GM11168 (cell line): ENCODE measurements around the gene CABP1.

Source experiments
- in situ Hi-C: fragments of 300-500 bp; cut with MboI; formaldehyde crosslinking; loops from one replicate; pipeline ENCODE4 v1.12.0; 2022; ENCODE audit warnings: low sequenced_read_pairs; ENCODE audit not compliant: unreplicated experiment

The CABP1 gene

GRCh38 chr12:120689397-120690082 lies 49.1 kb downstream of the CABP1 start:
- in situ Hi-C loops: no loop called here

DNA sequence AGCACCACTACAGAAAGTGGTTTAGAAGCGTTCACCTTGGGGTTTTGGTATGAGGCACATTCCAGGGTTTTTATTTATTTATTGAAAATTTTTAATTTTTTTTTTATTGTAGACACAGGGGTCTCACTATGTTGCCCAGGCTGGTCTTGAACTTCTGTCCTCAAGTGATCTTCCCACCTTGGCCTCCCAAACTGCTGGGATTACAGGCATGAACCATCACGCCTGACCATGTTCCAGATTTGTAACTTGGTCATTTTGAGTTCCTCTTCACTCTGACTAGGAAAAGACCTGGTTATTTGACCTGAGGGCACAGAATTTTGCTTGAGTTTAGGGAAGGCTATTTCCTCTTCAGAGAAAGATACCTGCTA lies 49.6 kb downstream of the CABP1 start:
- in situ Hi-C loops: no loop called here

DNA sequence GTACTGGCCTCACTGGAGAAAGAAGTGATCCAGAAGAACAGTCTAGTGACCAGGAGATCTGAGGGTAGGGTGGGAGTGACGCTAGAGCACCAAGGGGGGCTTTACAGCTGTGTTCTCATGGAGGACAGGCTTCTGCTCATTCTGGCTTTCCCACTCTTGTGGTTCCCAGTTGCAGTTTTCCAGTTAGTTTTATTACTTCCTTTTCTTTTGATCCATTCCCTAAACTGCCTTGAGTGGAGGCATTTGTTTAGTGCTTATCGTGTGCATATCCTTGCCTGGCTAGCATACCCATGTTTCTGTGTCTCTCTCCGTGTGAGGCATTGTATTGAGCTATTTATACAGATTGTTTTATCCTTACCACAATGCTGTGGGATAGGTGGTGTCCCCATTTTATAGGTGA lies 50.6 kb downstream of the CABP1 start:
- in situ Hi-C loops: no loop called here

- in situ Hi-C loops: no loop called here
Observed at GRCh38 chr12:120692524-120693033, 52.2 kb downstream of the CABP1 start.

GRCh38 chr12:120693848-120694247 lies 53.4 kb downstream of the CABP1 start:
- in situ Hi-C loops: no loop called here

- in situ Hi-C loops: no loop called here
Observed at GRCh38 chr12:120696626-120697025, 56.2 kb downstream of the CABP1 start.

- in situ Hi-C loops: no loop called here
Observed at GRCh38 chr12:120697344-120697743, 56.9 kb downstream of the CABP1 start.

DNA sequence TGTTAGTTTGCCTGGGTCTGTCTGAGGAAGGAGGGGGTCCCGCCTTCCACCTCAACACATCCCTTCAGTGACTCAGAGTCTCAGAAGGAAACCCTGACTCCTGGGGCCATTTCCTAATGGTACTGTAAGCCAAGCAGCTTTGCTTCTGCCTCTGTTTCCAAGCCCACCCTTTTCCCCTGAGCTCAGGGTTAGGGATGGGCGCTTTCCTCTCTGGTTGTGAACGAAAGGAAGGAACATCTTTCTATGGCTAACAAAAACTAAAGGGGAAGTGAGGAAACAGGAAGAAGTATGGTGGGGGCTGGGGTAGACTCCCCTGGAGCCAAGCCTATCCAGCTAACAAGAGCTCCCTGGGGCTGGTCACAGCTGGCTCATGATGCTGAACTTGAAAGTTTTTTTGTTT lies 58.2 kb downstream of the CABP1 start:
- in situ Hi-C loops: no loop called here

DNA sequence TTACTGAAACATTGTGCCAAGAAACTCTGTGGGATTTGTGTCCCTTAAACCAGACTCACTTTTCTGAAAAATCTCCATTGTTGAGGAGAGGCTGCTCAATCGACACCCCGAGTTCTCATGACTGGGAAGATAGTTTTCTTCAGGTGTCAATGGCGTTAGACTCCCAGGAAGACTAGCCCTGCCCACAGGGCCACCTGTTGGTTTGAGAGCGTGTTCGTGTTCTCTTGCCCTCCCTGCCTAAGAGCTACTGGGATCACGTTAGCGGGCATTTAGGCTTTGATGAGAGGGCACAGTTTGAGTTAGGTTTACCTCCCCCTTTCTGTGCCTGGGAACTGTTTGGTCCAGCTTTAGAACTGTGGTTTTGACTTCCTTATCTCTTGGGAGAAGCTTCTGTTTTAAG lies 59.1 kb downstream of the CABP1 start:
- in situ Hi-C loops: no loop called here

DNA sequence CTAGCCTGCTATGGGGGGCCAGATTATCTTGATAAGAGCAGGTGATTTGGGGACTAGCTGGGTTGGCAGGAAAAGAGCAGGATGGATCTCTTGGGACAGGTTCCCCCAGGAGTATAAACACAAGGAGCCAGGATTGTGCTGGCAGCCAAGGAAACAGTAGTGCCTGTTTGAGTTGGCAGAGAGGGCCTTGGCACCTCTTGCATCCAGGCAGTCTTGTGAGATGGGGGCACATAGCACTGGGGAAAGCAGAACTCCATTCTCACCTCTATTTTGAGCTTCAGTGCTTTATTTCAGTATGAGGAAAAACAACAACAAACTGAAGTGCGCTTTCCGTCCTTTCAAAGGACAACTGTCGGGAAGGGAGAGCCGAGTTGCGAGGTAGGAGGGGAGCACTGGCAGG lies 60.5 kb downstream of the CABP1 start:
- in situ Hi-C loops: no loop called here

GRCh38 chr12:120702637-120703036 lies 62.2 kb downstream of the CABP1 start:
- in situ Hi-C loops: no loop called here

DNA sequence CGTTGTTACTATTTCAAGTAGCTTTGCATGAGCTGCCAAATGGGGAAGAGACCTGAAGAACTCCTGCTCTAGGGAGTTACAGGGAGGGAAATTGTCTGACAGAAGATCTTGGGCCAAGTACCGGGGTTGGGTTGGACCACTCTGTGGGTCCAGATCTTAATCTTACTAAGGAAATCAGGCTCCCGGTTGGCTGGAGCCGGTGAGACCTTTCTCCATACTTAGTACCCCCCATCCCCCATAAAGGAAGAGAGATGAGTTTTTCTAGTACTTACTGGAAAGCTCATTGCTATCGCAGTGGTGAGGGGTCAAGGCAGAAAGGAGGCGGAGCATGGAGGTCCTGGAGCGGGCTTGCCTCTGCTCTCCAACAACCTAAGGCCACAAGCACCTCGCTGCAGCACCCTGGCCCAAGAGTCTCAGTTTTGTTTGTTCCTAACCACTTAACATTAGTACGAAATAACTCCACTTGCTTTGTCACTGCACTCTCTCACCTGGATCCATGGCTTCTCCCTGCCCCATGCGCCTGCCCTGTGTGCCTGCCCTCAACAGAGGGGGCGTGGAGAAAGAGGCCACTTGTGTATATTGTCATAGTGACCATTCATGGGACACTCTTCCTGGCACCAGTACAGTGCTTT lies 63.0 kb downstream of the CABP1 start:
- in situ Hi-C loops: no loop called here

GRCh38 chr12:120705618-120706017 lies 65.2 kb downstream of the CABP1 start:
- in situ Hi-C loops: no loop called here

- in situ Hi-C loops: no loop called here
Observed at GRCh38 chr12:120706029-120706428, 65.6 kb downstream of the CABP1 start.

DNA sequence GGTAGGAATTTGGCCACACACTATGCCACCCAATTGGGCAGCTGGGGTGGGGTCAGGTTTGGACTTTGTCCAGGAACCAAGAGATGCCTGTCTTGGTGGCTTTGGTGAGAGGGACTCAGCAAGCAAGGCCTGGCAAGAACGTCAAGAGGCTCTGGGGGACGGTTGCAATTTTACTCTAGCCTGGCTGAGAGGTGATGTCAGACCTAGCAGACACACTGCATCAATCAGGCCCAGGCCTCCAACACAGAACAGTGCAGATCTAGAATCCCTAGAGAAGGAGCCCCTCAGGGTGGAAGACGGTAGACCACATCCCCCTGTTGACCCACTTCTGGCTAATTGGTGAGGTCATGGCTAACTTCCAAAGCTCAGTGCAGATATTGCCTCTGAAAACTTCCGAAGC lies 68.2 kb downstream of the CABP1 start:
- in situ Hi-C loops: no loop called here

DNA sequence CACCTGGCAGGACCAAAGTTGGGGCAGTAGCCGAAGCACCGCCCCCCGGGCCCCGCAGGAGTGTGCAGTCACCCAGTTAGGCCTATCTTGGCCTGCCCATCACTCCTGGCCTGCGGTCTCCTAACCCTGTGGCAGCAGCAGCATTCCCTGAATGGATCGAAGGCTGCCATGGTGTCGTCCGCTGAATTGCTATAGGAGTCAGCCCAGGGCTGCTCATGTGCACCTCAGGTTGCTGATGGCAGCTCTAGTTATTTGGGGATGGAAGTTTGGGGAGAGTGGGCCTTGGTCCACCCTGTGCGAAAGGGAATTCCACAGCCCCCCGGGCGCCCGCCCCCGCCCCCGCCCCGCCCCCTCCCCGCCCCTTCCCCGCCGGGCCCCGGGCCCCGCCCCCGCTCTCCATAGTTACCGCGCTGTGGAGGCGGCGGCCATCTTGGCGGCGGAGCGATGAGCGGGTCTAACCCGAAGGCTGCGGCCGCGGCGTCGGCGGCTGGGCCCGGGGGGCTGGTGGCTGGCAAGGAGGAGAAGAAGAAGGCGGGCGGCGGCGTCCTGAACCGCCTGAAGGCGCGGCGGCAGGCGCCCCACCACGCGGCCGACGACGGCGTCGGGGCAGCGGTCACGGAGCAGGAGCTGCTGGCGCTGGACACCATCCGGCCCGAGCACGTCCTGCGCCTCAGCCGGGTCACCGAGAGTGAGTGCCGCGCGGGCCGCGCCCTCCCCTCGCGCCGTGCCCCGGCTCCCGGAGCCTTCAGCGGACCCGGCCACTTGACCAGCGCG lies 69.8 kb downstream of the CABP1 start, which contains the start of gene UNC119B:
Gene UNC119B (plus strand): TSS at position 428 of the 774 bp plus-strand sequence. CDS start 17 bp downstream, at position 445.
- in situ Hi-C loops: loop anchor here (5.0 kb wide), 1 partner anchor 68 kb away; the partner anchor contains the start of gene CABP1

- in situ Hi-C loops: loop anchor here (5.0 kb wide), 1 partner anchor 69 kb away; the partner anchor contains the start of gene CABP1
Observed at GRCh38 chr12:120710805-120711296, 70.4 kb downstream of the CABP1 start.

DNA sequence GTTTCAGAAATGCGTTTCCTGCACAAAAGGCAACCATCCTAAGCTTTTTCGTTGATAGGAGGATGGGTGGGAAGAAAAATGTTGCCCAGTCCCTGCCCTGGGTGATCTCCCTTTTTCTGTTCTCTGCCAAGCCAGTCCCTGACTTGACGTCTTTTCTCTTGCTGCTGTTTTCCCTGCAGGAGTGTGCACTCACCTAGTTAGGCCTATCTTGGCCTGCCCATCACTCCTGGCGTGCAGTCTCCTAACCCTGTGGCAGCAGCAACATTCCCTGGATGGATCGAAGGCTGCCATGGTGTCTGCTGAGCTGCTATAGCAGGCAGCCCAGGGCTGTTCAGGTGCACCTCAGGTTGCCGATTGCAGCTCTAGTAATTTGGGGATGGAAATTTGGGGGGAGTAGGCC lies 71.0 kb downstream of the CABP1 start:
- in situ Hi-C loops: loop anchor here (5.0 kb wide), 1 partner anchor 69 kb away; the partner anchor contains the start of gene CABP1

GRCh38 chr12:120712610-120713009 lies 72.2 kb downstream of the CABP1 start:
- in situ Hi-C loops: loop anchor here (5.0 kb wide), 1 partner anchor 70 kb away; the partner anchor contains the start of gene CABP1

DNA sequence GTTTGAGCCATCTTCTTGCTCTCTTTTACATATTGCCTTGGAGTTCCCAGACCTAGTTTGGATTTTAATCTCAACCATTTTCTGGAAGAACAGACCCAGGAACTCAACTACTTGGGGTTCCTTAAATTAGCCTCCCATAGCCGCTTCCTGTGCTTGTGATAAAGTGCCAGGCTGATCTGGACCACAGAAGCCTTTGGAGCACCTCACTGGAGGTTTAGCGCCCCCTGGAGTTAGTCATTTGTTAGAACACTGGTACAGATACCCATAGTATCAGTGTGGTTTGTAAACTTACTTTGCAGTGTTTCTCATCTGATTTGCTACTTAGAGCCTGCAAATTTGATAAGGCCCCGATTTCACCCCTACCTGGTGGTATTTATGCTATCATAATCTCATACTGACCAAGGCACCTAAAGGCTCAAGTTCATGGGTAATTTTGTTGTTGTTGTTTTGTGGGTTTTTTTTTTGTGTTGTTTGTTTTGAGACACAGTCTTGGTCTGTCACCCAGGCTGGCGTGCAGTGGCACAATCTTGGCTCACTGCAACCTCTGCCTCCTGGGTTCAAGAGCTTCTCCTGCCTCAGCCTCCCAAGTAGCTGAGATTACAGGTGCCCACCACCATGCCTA lies 73.5 kb downstream of the CABP1 start:
- in situ Hi-C loops: loop anchor here (5.0 kb wide), 1 partner anchor 72 kb away; the partner anchor contains the start of gene CABP1
